ENCODE results near the gene HM13. TPM values are rescaled to one million over a fixed set of nuclear protein-coding genes. Genes with fewer than 3 reads are reported as not detected.

The HM13 gene
- total RNA-seq, 2 donors from 2014 or later: 107 to 179 TPM

DNA sequence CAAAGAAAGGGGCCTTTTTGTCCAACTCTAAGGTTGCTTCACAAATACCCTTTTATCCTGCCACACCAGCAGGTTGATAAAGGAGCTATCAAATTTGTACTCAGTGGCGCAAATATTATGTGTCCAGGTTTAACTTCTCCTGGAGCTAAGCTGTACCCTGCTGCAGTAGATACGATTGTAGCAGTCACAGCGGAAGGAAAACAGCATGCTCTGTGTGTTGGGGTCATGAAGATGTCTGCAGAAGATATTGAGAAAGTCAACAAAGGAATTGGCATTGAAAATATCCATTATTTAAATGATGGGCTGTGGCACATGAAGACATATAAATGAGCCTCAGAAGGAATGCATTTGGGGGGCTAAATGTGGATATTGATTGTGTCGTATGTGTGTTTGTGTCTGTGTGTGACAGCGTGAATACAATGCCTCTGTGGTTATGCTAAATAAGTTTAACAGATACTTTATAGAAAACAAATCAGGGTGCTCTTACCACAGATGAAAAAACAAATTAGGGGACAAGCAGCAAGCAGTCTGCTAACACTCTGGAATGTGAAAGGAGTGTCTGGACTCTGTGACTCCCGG is 33.6 kb downstream of the HM13 start:
- Histone ChIP-seq H3K27me3 (no peaks in the 10 kb centered on the region), H3K9me3 (no peaks in the 10 kb centered on the region), H3K27ac (peak overlapping the region; percentile 83), H3K4me3 (peak overlapping the region; percentile 51), H3K4me1 (peaks cover 3% of the 10 kb centered on the region), H3K9ac (ENCODE audit: low read depth in 2 of 2, low read length in 2 of 2) (peak overlapping the region; percentile 45 to 76), H3K36me3 (peaks cover 11% of the 10 kb centered on the region)
- no peak for DNase-seq
- intact Hi-C loops (cut with DNase I): no loop called here
- TF ChIP-seq, protein P1, sequence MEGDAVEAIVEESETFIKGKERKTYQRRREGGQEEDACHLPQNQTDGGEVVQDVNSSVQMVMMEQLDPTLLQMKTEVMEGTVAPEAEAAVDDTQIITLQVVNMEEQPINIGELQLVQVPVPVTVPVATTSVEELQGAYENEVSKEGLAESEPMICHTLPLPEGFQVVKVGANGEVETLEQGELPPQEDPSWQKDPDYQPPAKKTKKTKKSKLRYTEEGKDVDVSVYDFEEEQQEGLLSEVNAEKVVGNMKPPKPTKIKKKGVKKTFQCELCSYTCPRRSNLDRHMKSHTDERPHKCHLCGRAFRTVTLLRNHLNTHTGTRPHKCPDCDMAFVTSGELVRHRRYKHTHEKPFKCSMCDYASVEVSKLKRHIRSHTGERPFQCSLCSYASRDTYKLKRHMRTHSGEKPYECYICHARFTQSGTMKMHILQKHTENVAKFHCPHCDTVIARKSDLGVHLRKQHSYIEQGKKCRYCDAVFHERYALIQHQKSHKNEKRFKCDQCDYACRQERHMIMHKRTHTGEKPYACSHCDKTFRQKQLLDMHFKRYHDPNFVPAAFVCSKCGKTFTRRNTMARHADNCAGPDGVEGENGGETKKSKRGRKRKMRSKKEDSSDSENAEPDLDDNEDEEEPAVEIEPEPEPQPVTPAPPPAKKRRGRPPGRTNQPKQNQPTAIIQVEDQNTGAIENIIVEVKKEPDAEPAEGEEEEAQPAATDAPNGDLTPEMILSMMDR (IDR thresholded peaks at IDR 0.05): no peak

DNA sequence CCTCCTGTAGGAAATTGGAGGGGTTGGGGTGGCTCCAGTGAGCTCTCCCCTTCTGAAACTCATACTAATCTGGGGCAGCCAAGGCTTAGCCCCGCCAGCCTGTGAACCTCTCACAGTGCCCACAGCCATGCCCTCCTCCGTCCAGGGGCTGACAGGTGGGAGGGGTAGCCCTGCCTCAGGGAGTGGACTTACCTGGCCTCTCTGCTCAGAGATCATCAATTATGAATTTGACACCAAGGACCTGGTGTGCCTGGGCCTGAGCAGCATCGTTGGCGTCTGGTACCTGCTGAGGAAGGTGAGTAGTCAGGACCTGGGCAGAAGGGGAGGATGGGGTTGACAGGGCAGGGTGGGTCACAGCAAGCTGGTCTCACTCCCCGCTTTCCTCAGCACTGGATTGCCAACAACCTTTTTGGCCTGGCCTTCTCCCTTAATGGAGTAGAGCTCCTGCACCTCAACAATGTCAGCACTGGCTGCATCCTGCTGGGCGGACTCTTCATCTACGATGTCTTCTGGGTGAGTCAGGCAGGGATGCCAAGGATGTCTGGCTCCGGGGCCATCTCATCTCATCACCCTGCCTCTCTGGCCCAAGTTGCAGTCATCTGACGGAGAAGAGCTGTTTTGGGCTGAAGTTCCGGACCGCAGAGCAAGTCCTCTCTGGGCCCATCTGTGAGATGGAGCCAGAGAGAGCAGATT is 34.7 kb downstream of the HM13 start:
- H3K4me3 ChIP-seq: no peak overlapping the region
- H3K9ac ChIP-seq (ENCODE audit: low read depth in 2 of 2, low read length in 2 of 2): no peak overlapping the region
- DNase-seq: no peak
- no peak overlapping the region for H3K27ac ChIP-seq
- no peaks in the 10 kb centered on the region for H3K9me3 ChIP-seq
- H3K4me1 ChIP-seq: peaks cover 3% of the 10 kb centered on the region
- H3K36me3 ChIP-seq: peaks cover 11% of the 10 kb centered on the region
- H3K27me3 ChIP-seq: no peaks in the 10 kb centered on the region
- intact Hi-C loops (cut with DNase I): no loop called here
- TF ChIP-seq, protein P1 (IDR thresholded peaks at IDR 0.05): no peak

DNA sequence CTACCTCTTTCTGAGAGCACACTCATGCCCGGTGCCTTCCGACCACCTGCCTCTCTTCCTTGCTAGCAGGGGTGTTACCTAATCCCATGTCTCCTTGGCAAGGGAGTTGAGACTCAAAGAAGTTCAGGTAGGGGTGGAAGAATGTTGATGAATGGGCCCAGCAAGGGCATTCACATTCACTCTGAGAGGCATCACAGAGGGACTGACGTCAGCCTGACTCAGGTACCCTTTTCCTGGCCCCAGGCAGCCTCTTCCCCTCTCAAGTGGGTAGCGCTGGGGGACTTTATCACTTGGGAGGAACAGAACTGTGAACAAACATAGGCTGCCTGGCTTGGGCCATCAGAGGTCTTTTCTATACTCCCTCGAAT is 35.3 kb downstream of the HM13 start:
- Histone ChIP-seq H3K9ac (ENCODE audit: low read depth in 2 of 2, low read length in 2 of 2) (no peak overlapping the region), H3K4me1 (peaks cover 3% of the 10 kb centered on the region), H3K27me3 (no peaks in the 10 kb centered on the region), H3K4me3 (no peak overlapping the region), H3K27ac (no peak overlapping the region), H3K9me3 (no peaks in the 10 kb centered on the region), H3K36me3 (peaks cover 11% of the 10 kb centered on the region)
- TF ChIP-seq, protein P1 (IDR thresholded peaks at IDR 0.05): no peak
- no peak for DNase-seq
- intact Hi-C loops (cut with DNase I): no loop called here

DNA sequence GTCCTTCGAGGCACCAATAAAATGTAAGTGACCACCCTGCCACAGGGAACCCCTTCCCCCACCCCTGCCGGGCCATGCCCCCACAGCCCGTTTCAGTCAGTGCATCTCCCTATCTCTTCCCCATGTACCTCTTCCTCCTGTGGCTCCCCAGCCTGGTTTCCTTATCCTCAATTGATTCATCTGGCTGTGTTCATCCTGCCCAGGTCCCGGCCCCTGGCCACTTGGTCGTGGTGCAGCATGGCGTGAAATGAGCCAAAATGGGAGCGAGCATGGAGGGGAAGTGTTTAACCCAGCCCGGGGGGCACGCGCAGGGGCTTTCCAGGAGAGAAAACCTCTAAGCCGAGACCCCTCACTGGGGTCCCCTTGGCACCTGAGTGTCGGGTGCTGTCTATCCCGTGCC is 35.9 kb downstream of the HM13 start:
- no peak for DNase-seq
- intact Hi-C loops (cut with DNase I): no loop called here
- peaks cover 11% of the 10 kb centered on the region for H3K36me3 ChIP-seq
- no peak overlapping the region for H3K27ac ChIP-seq
- H3K4me1 ChIP-seq: peaks cover 3% of the 10 kb centered on the region
- no peak overlapping the region for H3K4me3 ChIP-seq
- H3K27me3 ChIP-seq: no peaks in the 10 kb centered on the region
- no peak overlapping the region for H3K9ac ChIP-seq (ENCODE audit: low read depth in 2 of 2, low read length in 2 of 2)
- no peaks in the 10 kb centered on the region for H3K9me3 ChIP-seq
- TF ChIP-seq, protein P1 (IDR thresholded peaks at IDR 0.05): no peak

GRCh38 chr20:31551163-31552081 is 37.2 kb downstream of the HM13 start:
- no peak overlapping the region for H3K27ac ChIP-seq
- DNase-seq: no peak
- TF ChIP-seq, protein P1 (IDR thresholded peaks at IDR 0.05): no peak
- no peaks in the 10 kb centered on the region for H3K27me3 ChIP-seq
- H3K9ac ChIP-seq (ENCODE audit: low read depth in 2 of 2, low read length in 2 of 2): no peak overlapping the region
- H3K36me3 ChIP-seq: peaks cover 11% of the 10 kb centered on the region
- H3K4me1 ChIP-seq: peaks cover 1% of the 10 kb centered on the region
- H3K4me3 ChIP-seq: no peak overlapping the region
- no peaks in the 10 kb centered on the region for H3K9me3 ChIP-seq
- intact Hi-C loops (cut with DNase I): no loop called here

All from colonic mucosa (tissue), 4 donors.